Right lobe of liver (tissue), 6 donors: Measurements from ENCODE around the gene CDC45. TPM values are rescaled to one million over a fixed set of nuclear protein-coding genes. Genes with fewer than 3 reads are reported as not detected.
A peak's percentile ranks its signal among the peaks of the same experiment; 100 is the strongest.

ENCODE experiments used
- ATAC-seq, 4 donors: fragments of 200-7000 bp; cut with Tn5 transposase; one replicate each; pipeline ENCODE4 v1.9.1; 2020; ENCODE audit warnings: mild to moderate bottlenecking in 4 of 4, moderate library complexity in 4 of 4
- DNase-seq, 3 donors: peaks; one replicate each; pipeline ENCODE4 v3.0.0-alpha.2; 2020
- H3K27ac ChIP-seq, 3 donors: fragments of 200-600 bp; one replicate each; pipeline ENCODE4 v1.8.0; 2022
- H3K27me3 ChIP-seq, 2 donors: fragments of 200-600 bp; one replicate each; pipeline ENCODE4 v1.8.0; 2022
- H3K36me3 ChIP-seq, 4 donors: fragments of 200-600 bp; sonication (generic) in 1 of 4; one replicate each; pipeline versions ENCODE4 v1.5.1 to v1.8.0; 2017 to 2022; ENCODE audit warnings: control low read depth in 1 of 4
- H3K4me1 ChIP-seq, 4 donors: fragments of 200-600 bp; sonication (generic) in 1 of 4; one replicate each; pipeline versions ENCODE4 v1.5.1 to v1.8.0; 2017 to 2022; ENCODE audit warnings: control low read depth in 1 of 4
- H3K4me3 ChIP-seq, 3 donors: fragments of 200-600 bp; one replicate each; pipeline ENCODE4 v1.8.0; 2022
- H3K9me3 ChIP-seq, 4 donors: fragments of 200-600 bp; sonication (generic) in 1 of 4; one replicate each; pipeline versions ENCODE4 v1.5.1 to v1.8.0; 2017 to 2022; ENCODE audit warnings: control low read depth in 1 of 4
- CTCF ChIP-seq, 4 donors: fragments of 200-600 bp in 3 of 4; fragments of 450-650 bp in 1 of 4; IDR thresholded peaks; one replicate each; pipeline versions ENCODE4 v1.5.1 to v1.8.0; 2016 to 2022; ENCODE audit warnings: antibody characterized with exemption in 4 of 4, mild to moderate bottlenecking in 2 of 4
- POLR2A ChIP-seq: fragments of 450-650 bp; IDR thresholded peaks from one replicate; pipeline ENCODE4 v1.6.1; 2017; ENCODE audit warnings: antibody characterized with exemption, mild to moderate bottlenecking
- WGBS: methylation state at CpG from one replicate; pipeline ENCODE4 v1.1.6; 2018; ENCODE audit warnings: low coverage, low lambda C conversion rate; ENCODE audit not compliant: insufficient coverage; ENCODE audit errors: missing lambda C conversion rate; 5-methylcytosine and 5-hydroxymethylcytosine counted together
- intact Hi-C, 2 donors: fragments of 100-400 bp; cut with DNase I; formaldehyde crosslinking; loops; one replicate each; pipeline versions ENCODE4 v1.11.2 to v1.14.1; 2022
- total RNA-seq, 6 experiments: library from RNA; depleted of rRNA in 2 of 6; stranded (reverse); fragments of >200 nt in 2 of 6; fragmentation: NEBNext Ultra II Directional in 3 of 6; extraction: Animal tissue kit (Norgen Biotek cat#: 25700) in 3 of 6; gene quantifications; one replicate each; pipeline versions ENCODE4 v1.1.0 to v1.2.4, GENCODE V29; 2016 to 2023
- donor health status: DM: no; HTN: yes; CAD: no.
- donor health status: DM: no; HTN: no; CAD: no.
- donor health status: DM: no; HTN: no; CAD: no.
- donor health status: DM: no; HTN: yes; CAD: no.
- donor health status: DM: no; HTN: yes; CAD: no.

The CDC45 gene
- total RNA-seq, 6 experiments from 2014 or later, result 0.39 to 4.2 (median 0.56) TPM; not detected in 1

GRCh38 chr22:19482297-19482696 lies 2.6 kb downstream of the CDC45 start:
- Histone ChIP-seq H3K36me3 (no peaks in the 10 kb centered on the region), H3K27me3 (no peaks in the 10 kb centered on the region), H3K4me1 (peaks cover 0 to 12% (median 1%) of the 10 kb centered on the region in 4 donors), H3K4me3 (no peak overlapping the region), H3K9me3 (no peaks in the 10 kb centered on the region), H3K27ac (no peak overlapping the region)
- TF ChIP-seq POLR2A (no peak), CTCF (IDR thresholded peaks at IDR 0.05) (no peak)
- intact Hi-C loops, result no loop called here
- DNase-seq, result peak in 1 of 3 donors; percentile 37
- WGBS, result 88% methylated on average over 5 of the region's 9 CpGs
- no peak for ATAC-seq

- WGBS, result 61% methylated on average over 6 of the region's 8 CpGs
These were observed 3.9 kb downstream of the CDC45 start for GRCh38 chr22:19483481-19484244.

DNA sequence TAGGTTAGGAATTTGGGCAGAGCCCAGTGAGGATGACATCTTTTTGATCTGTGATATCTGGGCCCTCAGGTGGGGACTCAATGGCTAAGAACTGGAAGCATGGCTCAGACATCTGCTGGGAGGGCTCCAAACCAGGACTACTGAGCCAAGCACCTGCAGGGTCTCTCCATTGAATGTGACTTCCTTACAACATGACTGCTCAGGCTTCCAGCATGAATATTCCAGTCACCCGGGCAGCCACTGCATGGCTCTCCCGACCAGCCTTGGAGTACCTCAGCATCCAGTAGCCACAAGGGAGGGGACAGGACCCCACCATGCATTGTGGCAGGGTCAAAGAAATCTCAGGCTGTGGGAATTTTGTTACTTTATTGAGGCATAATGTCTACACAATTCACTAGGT lies 8.6 kb downstream of the CDC45 start:
- no peak for ATAC-seq
- intact Hi-C loops, result no loop called here

More at GRCh38 chr22:19483481-19484244, 3.9 kb downstream of the CDC45 start:
- Histone ChIP-seq H3K27me3 (no peaks in the 10 kb centered on the region), H3K36me3 (no peaks in the 10 kb centered on the region), H3K4me3 (no peak overlapping the region), H3K9me3 (no peaks in the 10 kb centered on the region), H3K4me1 (peaks cover 0 to 4% (median 0%) of the 10 kb centered on the region in 4 donors), H3K27ac (no peak overlapping the region)
- intact Hi-C loops, result no loop called here
- ATAC-seq, result no peak
- TF ChIP-seq POLR2A (no peak), CTCF (IDR thresholded peaks at IDR 0.05) (no peak)
- DNase-seq, result peak in 1 of 3 donors; percentile 35

More for the DNA sequence above, 8.6 kb downstream of the CDC45 start:
- Histone ChIP-seq H3K4me1 (no peaks in the 10 kb centered on the region), H3K9me3 (no peaks in the 10 kb centered on the region), H3K27me3 (no peaks in the 10 kb centered on the region), H3K36me3 (no peaks in the 10 kb centered on the region), H3K4me3 (no peak overlapping the region), H3K27ac (no peak overlapping the region)
- no CpG with 5 or more reads among the region's 2 CpGs for WGBS
- no peak for DNase-seq
- TF ChIP-seq POLR2A, result no peak
- no peak for TF ChIP-seq CTCF (IDR thresholded peaks at IDR 0.05)
